HepG2 (cell line): ENCODE data around the gene WSB2. TPM values are rescaled to one million over a fixed set of nuclear protein-coding genes. Genes with fewer than 3 reads are reported as not detected.

Experiments used
- GLI4 ChIP-seq: sonication (generic); formaldehyde crosslinking; IDR thresholded peaks from 2 replicates; pipeline ENCODE4 v1.5.1; 2020; ENCODE audit warnings: missing genetic modification reagents, mild to moderate bottlenecking, moderate library complexity, borderline replicate concordance
- HBP1 ChIP-seq: IDR thresholded peaks from 2 replicates; pipeline ENCODE4 v1.6.1; 2016; ENCODE audit warnings: low read depth, control low read depth
- NFE2L1 ChIP-seq: sonication (generic); formaldehyde crosslinking; IDR thresholded peaks from 2 replicates; pipeline ENCODE4 v1.4.0; 2020; ENCODE audit warnings: missing genetic modification reagents, mild to moderate bottlenecking, borderline replicate concordance
- RCOR2 ChIP-seq: IDR thresholded peaks from 2 replicates; pipeline ENCODE4 v1.6.1; 2016; ENCODE audit warnings: missing biosample characterization, missing genetic modification reagents
- SMC3 ChIP-seq: IDR thresholded peaks from 2 replicates; pipeline ENCODE4 v1.6.1; 2011; ENCODE audit warnings: low read length, improper control_type of control experiment
- SRSF4 ChIP-seq: fragments of 200-400 bp; formaldehyde crosslinking; IDR thresholded peaks from one replicate; pipeline ENCODE4 v1.6.1; 2018; ENCODE audit warnings: mild to moderate bottlenecking, low read depth, low read length, moderate library complexity; ENCODE audit not compliant: poor library complexity, severe bottlenecking
- TAF15 ChIP-seq: fragments of 200-400 bp; formaldehyde crosslinking; IDR thresholded peaks from one replicate; pipeline ENCODE4 v1.6.1; 2018; ENCODE audit warnings: mild to moderate bottlenecking, low read depth, low read length; ENCODE audit not compliant: poor library complexity, severe bottlenecking
- TCF7L2 ChIP-seq: IDR thresholded peaks from 2 replicates; pipeline ENCODE4 v1.6.1; 2011; ENCODE audit warnings: mild to moderate bottlenecking, low read depth, low read length, moderate library complexity
- ZBTB40 ChIP-seq, 2 experiments: fragments of 450-650 bp in 1 of 2; sonication (generic) in 1 of 2; formaldehyde crosslinking in 1 of 2; IDR thresholded peaks; 2 replicates each; pipeline versions ENCODE4 v1.6.1 to v1.8.0; 2016 to 2022; ENCODE audit warnings: antibody characterized with exemption in 1 of 2, mild to moderate bottlenecking in 1 of 2, missing genetic modification reagents in 1 of 2
- ZFP90 ChIP-seq: sonication (generic); formaldehyde crosslinking; IDR thresholded peaks from 2 replicates; pipeline ENCODE4 v1.8.0; 2022; ENCODE audit warnings: missing genetic modification reagents, mild to moderate bottlenecking, inconsistent platforms, borderline replicate concordance
- ZKSCAN8 ChIP-seq: IDR thresholded peaks from 2 replicates; pipeline ENCODE4 v1.6.1; 2016; ENCODE audit warnings: borderline replicate concordance, missing genetic modification reagents, missing compliant biosample characterization
- ZNF280D ChIP-seq: sonication (generic); formaldehyde crosslinking; IDR thresholded peaks from 2 replicates; pipeline ENCODE4 v1.5.1; 2020; ENCODE audit warnings: mild to moderate bottlenecking, missing genetic modification reagents
- ZNF432 ChIP-seq: sonication (generic); formaldehyde crosslinking; IDR thresholded peaks from 2 replicates; pipeline ENCODE4 v1.5.0; 2020; ENCODE audit warnings: missing genetic modification reagents, mild to moderate bottlenecking, borderline replicate concordance
- ZNF749 ChIP-seq: sonication (generic); formaldehyde crosslinking; IDR thresholded peaks from 2 replicates; pipeline ENCODE4 v1.8.0; 2022; ENCODE audit warnings: mild to moderate bottlenecking, missing genetic modification reagents, moderate library complexity, borderline replicate concordance
- polyA plus RNA-seq, 8 experiments: library from polyadenylated mRNA; depleted of rRNA in 3 of 8; stranded (reverse) in 7 of 8; unstranded in 1 of 8; fragments of >200 nt; fragmentation: Illumina TruSeq in 4 of 8; extraction: Trizol in 4 of 8; gene quantifications; 2 replicates each; pipeline versions ENCODE4 v1.2.1 to v1.2.3, GENCODE V29; 2011 to 2016; ENCODE audit warnings: low read depth in 4 of 8, missing spikeins in 1 of 8, mixed read lengths in 1 of 8; ENCODE audit not compliant: insufficient read depth in 1 of 8
- total RNA-seq, 5 experiments: library from RNA; depleted of rRNA; stranded (reverse); fragments of >200 nt; fragmentation: Illumina TruSeq; extraction: Trizol; gene quantifications; 2 replicates each; pipeline ENCODE4 v1.2.3, GENCODE V29; 2016; ENCODE audit warnings: low read depth in 1 of 5

Gene WSB2
- total and polyA plus RNA-seq, 2 of the 13 experiments (the other 11 are each of a cell fraction or from before 2014, with no cell fraction given): 31.0 to 82.8 TPM

GRCh38 chr12:118059341-118060191, 1.4 kb downstream of the WSB2 start (continued):
- TF ChIP-seq SRSF4 (no peak), NFE2L1 (CRISPR knock-in tag) (no peak), RCOR2 (CRISPR knock-in tag) (0 out of 2 replicates have a peak, but pooled peaks have one; percentile 37), SMC3 (no peak), TCF7L2 (no peak), GLI4 (CRISPR knock-in tag) (no peak), ZNF280D (CRISPR knock-in tag) (no peak), ZNF432 (CRISPR knock-in tag) (no peak), ZNF749 (CRISPR knock-in tag) (no peak), ZKSCAN8 (CRISPR knock-in tag) (no peak), ZFP90 (CRISPR knock-in tag) (no peak), ZBTB40 (IDR thresholded peaks at IDR 0.05) (no peak), ZBTB40 (CRISPR knock-in tag; IDR thresholded peaks at IDR 0.05) (no peak), HBP1 (CRISPR knock-in tag) (no peak), TAF15 (no peak)
